Stimulated activated naive CD8-positive, alpha-beta T cell treated with anti-CD3 and anti-CD28 coated beads, Interleukin-15, amount 100 ng/mL, for 72 hours (primary cell): ENCODE measurements around the gene TSHZ2.
A peak's percentile ranks its signal among the peaks of the same experiment; 100 is the strongest.

ENCODE experiments used
- ATAC-seq: fragments of 150-1000 bp; cut with Tn5 transposase; 2 replicates; pipeline ENCODE4 v1.10.0; 2021; ENCODE audit warnings: mild to moderate bottlenecking, moderate library complexity
- DNase-seq, 2 donors: peaks; one replicate each; pipeline ENCODE4 v3.0.0; 2021 to 2022
- H3K27ac Mint-ChIP-seq, 2 donors: one replicate each; pipeline ENCODE4 v1.8.0; 2022; ENCODE audit warnings: mild to moderate bottlenecking in 2 of 2, mixed read lengths in 2 of 2, moderate library complexity in 2 of 2
- H3K27me3 Mint-ChIP-seq: one replicate; pipeline ENCODE4 v1.8.0; 2022; ENCODE audit warnings: mixed read lengths
- H3K4me1 Mint-ChIP-seq: one replicate; pipeline ENCODE4 v1.8.0; 2022; ENCODE audit warnings: mild to moderate bottlenecking, mixed read lengths
- H3K4me3 Mint-ChIP-seq, 2 donors: one replicate each; pipeline ENCODE4 v1.8.0; 2022; ENCODE audit warnings: mild to moderate bottlenecking in 2 of 2, mixed read lengths in 2 of 2, moderate library complexity in 1 of 2
- H3K9me3 Mint-ChIP-seq, 2 donors: one replicate each; pipeline ENCODE4 v1.8.0; 2022; ENCODE audit warnings: mixed read lengths in 2 of 2

TSHZ2 gene

GRCh38 chr20:53379833-53380120, 407.6 kb downstream of the TSHZ2 start:
- no peaks in the 10 kb centered on the region for H3K27me3 Mint-ChIP-seq
- no peak for DNase-seq
- H3K4me3 Mint-ChIP-seq: no peak overlapping the region
- peaks cover 10% of the 10 kb centered on the region for H3K4me1 Mint-ChIP-seq
- no peak overlapping the region for H3K27ac Mint-ChIP-seq
- H3K9me3 Mint-ChIP-seq: peaks cover 6 to 16% of the 10 kb centered on the region in 2 donors
- ATAC-seq: no peak

GRCh38 chr20:53381568-53382262, 409.6 kb downstream of the TSHZ2 start:
- DNase-seq (no peak), ATAC-seq (no peak)
- Mint-ChIP-seq H3K4me1 (peaks cover 10% of the 10 kb centered on the region), H3K27ac (no peak overlapping the region), H3K27me3 (no peaks in the 10 kb centered on the region), H3K9me3 (peaks cover 3 to 11% of the 10 kb centered on the region in 2 donors), H3K4me3 (no peak overlapping the region)

GRCh38 chr20:53382263-53382844, 410.2 kb downstream of the TSHZ2 start:
- no peak overlapping the region for H3K27ac Mint-ChIP-seq
- no peak overlapping the region for H3K4me3 Mint-ChIP-seq
- ATAC-seq (no peak), DNase-seq (no peak)
- peaks cover 0 to 7% of the 10 kb centered on the region in 2 donors for H3K9me3 Mint-ChIP-seq
- peaks cover 14% of the 10 kb centered on the region for H3K4me1 Mint-ChIP-seq
- H3K27me3 Mint-ChIP-seq: no peaks in the 10 kb centered on the region

- DNase-seq (no peak), ATAC-seq (no peak)
- Mint-ChIP-seq H3K9me3 (peaks cover 0 to 7% of the 10 kb centered on the region in 2 donors), H3K4me1 (peaks cover 30% of the 10 kb centered on the region), H3K27me3 (no peaks in the 10 kb centered on the region), H3K27ac (no peak overlapping the region), H3K4me3 (no peak overlapping the region)
Observed at GRCh38 chr20:53383916-53384315, 411.8 kb downstream of the TSHZ2 start.

GRCh38 chr20:53384392-53384791, 412.2 kb downstream of the TSHZ2 start:
- Mint-ChIP-seq H3K27ac (no peak overlapping the region), H3K4me1 (peaks cover 35% of the 10 kb centered on the region), H3K9me3 (peaks cover 0 to 7% of the 10 kb centered on the region in 2 donors), H3K4me3 (no peak overlapping the region), H3K27me3 (no peaks in the 10 kb centered on the region)
- DNase-seq (no peak), ATAC-seq (no peak)

GRCh38 chr20:53385941-53386767, 414.0 kb downstream of the TSHZ2 start:
- Mint-ChIP-seq H3K4me1 (peaks cover 41% of the 10 kb centered on the region), H3K4me3 (no peak overlapping the region), H3K9me3 (peaks cover 0 to 7% of the 10 kb centered on the region in 2 donors), H3K27me3 (no peaks in the 10 kb centered on the region), H3K27ac (no peak overlapping the region)
- no peak for DNase-seq
- ATAC-seq: no peak

- Mint-ChIP-seq H3K4me1 (peaks cover 31% of the 10 kb centered on the region), H3K4me3 (no peak overlapping the region), H3K9me3 (no peaks in the 10 kb centered on the region), H3K27me3 (no peaks in the 10 kb centered on the region), H3K27ac (peak overlapping the region in 1 of 2 donors; percentile 28)
- ATAC-seq (peak; percentile 97), DNase-seq (peak; percentile 24 to 42)
Observed at GRCh38 chr20:53387983-53388675, 416.0 kb downstream of the TSHZ2 start.

- DNase-seq (no peak), ATAC-seq (no peak)
- H3K27me3 Mint-ChIP-seq: no peaks in the 10 kb centered on the region
- peak overlapping the region in 1 of 2 donors; percentile 21 for H3K27ac Mint-ChIP-seq
- peaks cover 31% of the 10 kb centered on the region for H3K4me1 Mint-ChIP-seq
- no peak overlapping the region for H3K4me3 Mint-ChIP-seq
- H3K9me3 Mint-ChIP-seq: no peaks in the 10 kb centered on the region
Observed at GRCh38 chr20:53389516-53390300, 417.6 kb downstream of the TSHZ2 start.

- H3K27ac Mint-ChIP-seq: no peak overlapping the region
- peaks cover 31% of the 10 kb centered on the region for H3K4me1 Mint-ChIP-seq
- H3K4me3 Mint-ChIP-seq: no peak overlapping the region
- ATAC-seq (no peak), DNase-seq (no peak)
- no peaks in the 10 kb centered on the region for H3K27me3 Mint-ChIP-seq
- H3K9me3 Mint-ChIP-seq: no peaks in the 10 kb centered on the region
Observed at GRCh38 chr20:53390770-53391169, 418.6 kb downstream of the TSHZ2 start.

GRCh38 chr20:53394433-53394832, 422.3 kb downstream of the TSHZ2 start:
- no peak overlapping the region for H3K4me3 Mint-ChIP-seq
- no peak for ATAC-seq

GRCh38 chr20:53395188-53395923, 423.2 kb downstream of the TSHZ2 start:
- peaks cover 11% of the 10 kb centered on the region for H3K4me1 Mint-ChIP-seq
- H3K27ac Mint-ChIP-seq: no peak overlapping the region
- no peaks in the 10 kb centered on the region for H3K27me3 Mint-ChIP-seq
- no peaks in the 10 kb centered on the region for H3K9me3 Mint-ChIP-seq
- DNase-seq (no peak), ATAC-seq (no peak)
- H3K4me3 Mint-ChIP-seq: no peak overlapping the region

More at GRCh38 chr20:53394433-53394832, 422.3 kb downstream of the TSHZ2 start:
- no peak overlapping the region for H3K27ac Mint-ChIP-seq
- no peaks in the 10 kb centered on the region for H3K27me3 Mint-ChIP-seq
- no peak for DNase-seq
- peaks cover 8% of the 10 kb centered on the region for H3K4me1 Mint-ChIP-seq
- H3K9me3 Mint-ChIP-seq: no peaks in the 10 kb centered on the region

GRCh38 chr20:53399083-53399482, 426.9 kb downstream of the TSHZ2 start:
- ATAC-seq (no peak), DNase-seq (no peak)
- peaks cover 30% of the 10 kb centered on the region for H3K4me1 Mint-ChIP-seq
- H3K27me3 Mint-ChIP-seq: no peaks in the 10 kb centered on the region
- H3K4me3 Mint-ChIP-seq: no peak overlapping the region
- H3K9me3 Mint-ChIP-seq: no peaks in the 10 kb centered on the region
- no peak overlapping the region for H3K27ac Mint-ChIP-seq

- ATAC-seq (peak; percentile 50), DNase-seq (no peak)
- H3K27me3 Mint-ChIP-seq: no peaks in the 10 kb centered on the region
- H3K9me3 Mint-ChIP-seq: no peaks in the 10 kb centered on the region
- H3K27ac Mint-ChIP-seq: no peak overlapping the region
- H3K4me3 Mint-ChIP-seq: no peak overlapping the region
- H3K4me1 Mint-ChIP-seq: peaks cover 30% of the 10 kb centered on the region
Observed at GRCh38 chr20:53399592-53400335, 427.6 kb downstream of the TSHZ2 start.
